CD14-positive monocyte (primary cell): ENCODE measurements around the gene MT1E. TPM values are rescaled to one million over a fixed set of nuclear protein-coding genes. Genes with fewer than 3 reads are reported as not detected.

Experiments
- DNase-seq, 3 donors: peaks; one replicate each; pipeline ENCODE4 v3.0.0-alpha.2; 2011 to 2022
- H2AFZ ChIP-seq: 2 replicates; pipeline ENCODE4 v1.6.0; 2012; ENCODE audit warnings: mild to moderate bottlenecking, low read depth, low read length, inconsistent platforms; ENCODE audit not compliant: insufficient read depth, poor library complexity, severe bottlenecking
- H3K27ac ChIP-seq, 2 donors: 1 replicate in 1 of 2; 2 replicates in 1 of 2; pipeline ENCODE4 v1.5.1; 2012 to 2013; ENCODE audit warnings: low read length in 2 of 2, control low read depth in 1 of 2, inconsistent platforms in 1 of 2, low read depth in 1 of 2, mild to moderate bottlenecking in 1 of 2
- H3K27me3 ChIP-seq, 2 donors: one replicate each; pipeline versions ENCODE4 v1.6.0 to v1.6.1; 2011 to 2013; ENCODE audit warnings: low read length in 2 of 2; ENCODE audit not compliant: control insufficient read depth in 2 of 2, insufficient read depth in 2 of 2
- H3K36me3 ChIP-seq, 2 donors: replicated peaks in 1 of 2; 1 replicate in 1 of 2; 2 replicates in 1 of 2; pipeline versions ENCODE4 v1.5.1 to v1.6.1; 2012 to 2013; ENCODE audit warnings: low read length in 2 of 2, control low read depth in 1 of 2, inconsistent platforms in 1 of 2, mild to moderate bottlenecking in 1 of 2; ENCODE audit not compliant: insufficient read depth in 2 of 2, control insufficient read depth in 1 of 2
- H3K4me1 ChIP-seq, 2 donors: 1 replicate in 1 of 2; 2 replicates in 1 of 2; pipeline versions ENCODE4 v1.5.1 to v1.6.1; 2012 to 2013; ENCODE audit warnings: low read length in 2 of 2, control low read depth in 1 of 2, inconsistent platforms in 1 of 2, mild to moderate bottlenecking in 1 of 2, moderate library complexity in 1 of 2; ENCODE audit not compliant: insufficient read depth in 2 of 2, control insufficient read depth in 1 of 2
- H3K4me2 ChIP-seq: replicated peaks from 2 replicates; pipeline ENCODE3; 2012; ENCODE audit warnings: low read length, moderate library complexity, mild to moderate bottlenecking; ENCODE audit not compliant: poor library complexity, severe bottlenecking; ENCODE audit errors: extremely low read depth
- H3K4me3 ChIP-seq, 3 experiments: fragments of 200-600 bp in 1 of 3; sonication (generic) in 1 of 3; replicated peaks in 1 of 3; 1 replicate in 2 of 3; 2 replicates in 1 of 3; pipeline ENCODE4 v1.5.1; 2011 to 2013; ENCODE audit warnings: low read length in 3 of 3, mild to moderate bottlenecking in 3 of 3, control low read depth in 2 of 3, low read depth in 2 of 3, inconsistent platforms in 1 of 3, moderate library complexity in 1 of 3
- H3K79me2 ChIP-seq: 2 replicates; pipeline ENCODE4 v1.6.0; 2012; ENCODE audit warnings: mild to moderate bottlenecking, control low read depth, inconsistent platforms, low read length, moderate library complexity; ENCODE audit not compliant: insufficient read depth
- H3K9ac ChIP-seq: 2 replicates; pipeline ENCODE4 v1.6.0; 2017; ENCODE audit warnings: low read length, mild to moderate bottlenecking; ENCODE audit not compliant: insufficient read depth, poor library complexity, severe bottlenecking
- H3K9me3 ChIP-seq, 2 donors: replicated peaks in 1 of 2; 1 replicate in 1 of 2; 2 replicates in 1 of 2; pipeline versions ENCODE4 v1.5.1 to v1.6.1; 2012 to 2013; ENCODE audit warnings: low read length in 2 of 2, control low read depth in 1 of 2; ENCODE audit not compliant: control insufficient read depth in 1 of 2, insufficient read depth in 1 of 2
- H4K20me1 ChIP-seq: 2 replicates; pipeline ENCODE4 v1.6.0; 2012; ENCODE audit warnings: mild to moderate bottlenecking, low read length, control low read depth, moderate library complexity; ENCODE audit not compliant: insufficient read depth
- H3K27ac Mint-ChIP-seq, 7 donors: one replicate each; pipeline ENCODE4 v1.8.0; 2020; ENCODE audit warnings: mild to moderate bottlenecking in 7 of 7, mixed read lengths in 7 of 7, moderate library complexity in 6 of 7, inconsistent platforms in 2 of 7
- H3K27me3 Mint-ChIP-seq, 3 donors: one replicate each; pipeline ENCODE4 v1.8.0; 2021 to 2022; ENCODE audit warnings: low read depth in 3 of 3, mild to moderate bottlenecking in 3 of 3, mixed read lengths in 3 of 3, moderate library complexity in 3 of 3, inconsistent platforms in 1 of 3
- H3K36me3 Mint-ChIP-seq, 2 donors: one replicate each; pipeline ENCODE4 v1.8.0; 2020; ENCODE audit warnings: mixed read lengths in 2 of 2, inconsistent platforms in 1 of 2, mild to moderate bottlenecking in 1 of 2
- H3K4me1 Mint-ChIP-seq: one replicate; pipeline ENCODE4 v1.8.0; 2020; ENCODE audit warnings: mild to moderate bottlenecking, mixed read lengths
- H3K4me3 Mint-ChIP-seq, 2 donors: one replicate each; pipeline ENCODE4 v1.8.0; 2020; ENCODE audit warnings: mild to moderate bottlenecking in 2 of 2, mixed read lengths in 2 of 2, moderate library complexity in 1 of 2
- H3K9me3 Mint-ChIP-seq, 7 donors: one replicate each; pipeline ENCODE4 v1.8.0; 2020 to 2022; ENCODE audit warnings: mixed read lengths in 7 of 7, mild to moderate bottlenecking in 6 of 7, moderate library complexity in 6 of 7, inconsistent platforms in 2 of 7
- WGBS: methylation state at CpG from one replicate; pipeline ENCODE4 v1.1.5; 2013; ENCODE audit warnings: missing lambda C conversion rate; ENCODE audit not compliant: insufficient coverage; 5-methylcytosine and 5-hydroxymethylcytosine counted together
- intact Hi-C, 2 donors: fragments of 100-400 bp; cut with micrococcal nuclease; formaldehyde crosslinking; loops; one replicate each; pipeline versions ENCODE4 v1.15.0 to v1.15.1; 2023
- polyA plus RNA-seq, 3 donors: library from polyadenylated mRNA; depleted of rRNA in 1 of 3; unstranded in 2 of 3; stranded (reverse) in 1 of 3; fragments of 300-500 nt in 2 of 3; fragments of >200 nt in 1 of 3; fragmentation: Illumina TruSeq in 2 of 3; gene quantifications; 1 replicate in 2 of 3; 2 replicates in 1 of 3; pipeline ENCODE4 v1.2.3, GENCODE V29; 2012 to 2021
- TF ChIP-seq, protein P1 (sequence below): fragments of 200-600 bp; IDR thresholded peaks from one replicate; pipeline ENCODE4 v1.8.0; 2022; ENCODE audit warnings: antibody characterized with exemption, mild to moderate bottlenecking

MT1E gene
- polyA plus RNA-seq, 3 donors, result 1.3 to 4.3 (median 4.0) TPM

DNA sequence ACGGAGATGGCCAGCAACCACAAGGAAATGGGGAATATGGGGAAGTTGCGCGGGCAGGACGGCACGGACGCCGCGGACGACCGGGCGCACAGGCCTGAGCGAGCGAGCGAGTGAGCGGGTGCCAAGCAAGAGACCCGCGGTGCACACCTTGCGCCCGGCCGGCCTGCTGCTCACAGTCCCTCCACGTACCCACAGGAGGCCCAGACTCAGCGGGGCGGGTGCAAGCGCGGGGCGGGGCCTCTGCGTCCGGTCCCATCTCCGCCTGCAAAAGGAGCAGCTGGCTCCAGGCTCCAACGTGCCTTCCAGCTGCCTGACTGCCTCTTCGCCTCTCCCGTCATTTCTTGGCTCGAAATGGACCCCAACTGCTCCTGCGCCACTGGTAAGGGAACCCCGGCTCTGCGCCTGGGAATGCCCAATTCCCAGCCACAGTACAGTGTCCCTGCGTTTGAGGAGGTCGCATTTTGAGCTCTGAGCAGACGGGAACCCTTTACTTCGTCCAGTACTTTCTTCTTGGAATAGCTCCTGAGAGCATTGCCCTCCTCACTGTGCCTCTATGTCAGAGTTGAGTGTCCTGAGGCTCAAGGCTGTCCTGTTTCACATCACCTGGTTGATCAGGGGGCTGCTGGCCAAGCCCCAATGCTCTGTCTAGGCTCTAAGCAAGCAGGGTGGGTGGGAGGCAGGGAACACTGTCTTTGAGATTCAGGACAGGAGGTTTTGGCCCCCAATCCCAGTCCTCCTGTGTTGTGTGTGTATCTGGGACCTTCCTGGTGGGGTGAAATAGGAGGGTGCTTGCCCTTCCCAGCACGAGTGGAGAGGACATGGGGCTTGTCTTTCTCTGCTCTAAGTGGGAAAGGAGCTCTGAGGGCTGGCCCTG lies 8.1 kb upstream of the MT1E start:
- H3K4me1 ChIP-seq, result peaks cover 12 to 14% of the 10 kb centered on the region in 2 donors
- peak overlapping the region; percentile 83 for H2AFZ ChIP-seq
- intact Hi-C loops, result no loop called here
- H3K79me2 ChIP-seq, result no peaks in the 10 kb centered on the region
- H3K27me3 ChIP-seq, result peaks cover 18 to 42% of the 10 kb centered on the region in 2 donors
- Mint-ChIP-seq H3K27me3 (peaks cover 40 to 49% (median 43%) of the 10 kb centered on the region in 3 donors), H3K4me1 (peaks cover 13% of the 10 kb centered on the region), H3K9me3 (peaks cover 0 to 2% (median 0%) of the 10 kb centered on the region in 7 donors), H3K36me3 (peaks cover 0 to 2% of the 10 kb centered on the region in 2 donors), H3K27ac (no peak overlapping the region), H3K4me3 (peak overlapping the region; percentile 81 to 94)
- peak in 2 of 3 donors; percentile 27 to 38 for DNase-seq
- no peak overlapping the region for H3K27ac ChIP-seq
- no peaks in the 10 kb centered on the region for H4K20me1 ChIP-seq
- peak overlapping the region; percentile 82 for H3K4me2 ChIP-seq
- TF ChIP-seq, protein P1, sequence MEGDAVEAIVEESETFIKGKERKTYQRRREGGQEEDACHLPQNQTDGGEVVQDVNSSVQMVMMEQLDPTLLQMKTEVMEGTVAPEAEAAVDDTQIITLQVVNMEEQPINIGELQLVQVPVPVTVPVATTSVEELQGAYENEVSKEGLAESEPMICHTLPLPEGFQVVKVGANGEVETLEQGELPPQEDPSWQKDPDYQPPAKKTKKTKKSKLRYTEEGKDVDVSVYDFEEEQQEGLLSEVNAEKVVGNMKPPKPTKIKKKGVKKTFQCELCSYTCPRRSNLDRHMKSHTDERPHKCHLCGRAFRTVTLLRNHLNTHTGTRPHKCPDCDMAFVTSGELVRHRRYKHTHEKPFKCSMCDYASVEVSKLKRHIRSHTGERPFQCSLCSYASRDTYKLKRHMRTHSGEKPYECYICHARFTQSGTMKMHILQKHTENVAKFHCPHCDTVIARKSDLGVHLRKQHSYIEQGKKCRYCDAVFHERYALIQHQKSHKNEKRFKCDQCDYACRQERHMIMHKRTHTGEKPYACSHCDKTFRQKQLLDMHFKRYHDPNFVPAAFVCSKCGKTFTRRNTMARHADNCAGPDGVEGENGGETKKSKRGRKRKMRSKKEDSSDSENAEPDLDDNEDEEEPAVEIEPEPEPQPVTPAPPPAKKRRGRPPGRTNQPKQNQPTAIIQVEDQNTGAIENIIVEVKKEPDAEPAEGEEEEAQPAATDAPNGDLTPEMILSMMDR, result no peak
- H3K4me3 ChIP-seq, result peak overlapping the region; percentile 26 to 74 (median 29)
- no peaks in the 10 kb centered on the region for H3K36me3 ChIP-seq
- H3K9me3 ChIP-seq, result no peaks in the 10 kb centered on the region
- under 1% methylated on average over 37 of the region's 41 CpGs for WGBS
- peak overlapping the region; percentile 58 for H3K9ac ChIP-seq

DNA sequence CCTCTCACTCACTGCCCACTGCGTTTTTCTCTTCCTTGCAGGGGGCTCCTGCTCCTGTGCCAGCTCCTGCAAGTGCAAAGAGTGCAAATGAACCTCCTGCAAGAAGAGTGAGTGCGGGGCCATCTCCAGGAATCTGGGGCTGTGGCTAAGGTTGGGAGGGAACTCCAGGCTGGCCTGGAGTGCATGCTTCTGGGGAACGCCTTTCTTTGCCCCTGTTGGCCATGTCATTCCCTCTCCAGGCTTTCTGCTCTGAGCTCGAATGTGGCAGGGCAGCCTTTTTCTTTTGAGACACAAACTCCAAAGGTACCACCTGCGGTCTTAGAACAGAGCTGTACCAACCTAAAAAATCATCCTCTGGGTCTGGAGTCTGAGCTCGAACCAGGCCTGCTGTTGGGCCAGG lies 7.4 kb upstream of the MT1E start:
- no peak overlapping the region for H3K27ac Mint-ChIP-seq

More for the DNA sequence above, 7.4 kb upstream of the MT1E start:
- TF ChIP-seq, protein P1, result no peak
- DNase-seq, result no peak
- H3K4me1 Mint-ChIP-seq, result peaks cover 13% of the 10 kb centered on the region
- peaks cover 43 to 52% (median 45%) of the 10 kb centered on the region in 3 donors for H3K27me3 Mint-ChIP-seq
- Histone ChIP-seq H3K9me3 (no peaks in the 10 kb centered on the region), H3K4me1 (peaks cover 12 to 14% of the 10 kb centered on the region in 2 donors), H3K36me3 (no peaks in the 10 kb centered on the region), H3K79me2 (no peaks in the 10 kb centered on the region), H3K9ac (no peak overlapping the region), H4K20me1 (no peaks in the 10 kb centered on the region), H3K27ac (no peak overlapping the region), H3K4me3 (no peak overlapping the region), H3K4me2 (no peak overlapping the region), H2AFZ (no peak overlapping the region), H3K27me3 (peaks cover 18 to 42% of the 10 kb centered on the region in 2 donors)
- intact Hi-C loops, result no loop called here
- peaks cover 0 to 2% of the 10 kb centered on the region in 2 donors for H3K36me3 Mint-ChIP-seq
- H3K9me3 Mint-ChIP-seq, result peaks cover 0 to 2% (median 0%) of the 10 kb centered on the region in 7 donors
- peak overlapping the region; percentile 20 to 94 for H3K4me3 Mint-ChIP-seq
- 66% methylated on average over 4 of the region's 6 CpGs for WGBS
